HG03442 (cell line): ENCODE measurements around the gene KCNN4.
"Not testable (repeated sequence)": the region's sequence is repeated elsewhere in the genome, so short reads cannot be mapped to it uniquely, and the experiment has no call there.

Experiments
- ATAC-seq: cut with Tn5 transposase; IDR thresholded peaks from one replicate; pipeline ENCODE4 v1.9.1; 2021; ENCODE audit warnings: mild to moderate bottlenecking, moderate library complexity; ENCODE audit not compliant: unreplicated experiment

Gene KCNN4

DNA sequence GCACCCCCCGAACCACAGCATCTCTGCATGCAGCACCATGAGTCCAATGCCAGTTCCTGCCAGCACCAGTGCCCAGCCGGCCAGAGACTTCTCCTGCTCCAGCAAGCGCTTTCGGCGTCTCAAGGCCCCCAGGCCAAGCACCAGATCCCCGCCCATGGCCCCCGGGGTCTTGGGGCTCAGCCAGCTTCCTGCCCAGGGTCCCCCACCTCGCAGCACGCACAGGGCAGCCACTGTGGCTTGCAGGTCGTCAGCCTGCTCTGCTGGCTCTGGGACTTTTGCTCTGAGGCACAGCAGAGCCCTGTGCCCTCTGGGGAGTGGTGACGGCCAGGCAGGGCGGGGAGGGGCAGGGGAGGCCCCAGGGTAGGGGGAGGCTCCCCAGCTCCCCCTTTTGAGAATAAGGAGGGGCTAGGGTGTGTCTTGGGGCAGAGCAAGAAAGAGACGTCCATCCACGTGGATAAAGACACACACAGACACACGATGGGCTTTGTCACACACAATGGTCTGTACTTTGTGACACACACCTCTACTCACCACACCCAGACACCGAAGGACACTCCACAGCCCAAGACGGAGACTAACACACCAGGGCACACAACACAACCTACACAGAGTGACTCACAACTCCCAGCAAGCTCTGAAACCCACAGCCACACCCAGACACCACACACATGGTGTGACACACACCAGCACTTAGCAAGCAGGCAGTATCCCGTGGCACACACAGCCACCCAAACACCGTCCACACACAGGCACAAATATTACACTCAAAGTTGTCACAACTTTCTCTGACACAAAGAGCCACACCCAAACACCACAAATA lies at the start of gene KCNN4:
Gene KCNN4, minus strand, starts transcription at position 268 of the 820 bp plus-strand sequence. Its CDS starts 112 bp downstream, at position 156.
- ATAC-seq = no peak

DNA sequence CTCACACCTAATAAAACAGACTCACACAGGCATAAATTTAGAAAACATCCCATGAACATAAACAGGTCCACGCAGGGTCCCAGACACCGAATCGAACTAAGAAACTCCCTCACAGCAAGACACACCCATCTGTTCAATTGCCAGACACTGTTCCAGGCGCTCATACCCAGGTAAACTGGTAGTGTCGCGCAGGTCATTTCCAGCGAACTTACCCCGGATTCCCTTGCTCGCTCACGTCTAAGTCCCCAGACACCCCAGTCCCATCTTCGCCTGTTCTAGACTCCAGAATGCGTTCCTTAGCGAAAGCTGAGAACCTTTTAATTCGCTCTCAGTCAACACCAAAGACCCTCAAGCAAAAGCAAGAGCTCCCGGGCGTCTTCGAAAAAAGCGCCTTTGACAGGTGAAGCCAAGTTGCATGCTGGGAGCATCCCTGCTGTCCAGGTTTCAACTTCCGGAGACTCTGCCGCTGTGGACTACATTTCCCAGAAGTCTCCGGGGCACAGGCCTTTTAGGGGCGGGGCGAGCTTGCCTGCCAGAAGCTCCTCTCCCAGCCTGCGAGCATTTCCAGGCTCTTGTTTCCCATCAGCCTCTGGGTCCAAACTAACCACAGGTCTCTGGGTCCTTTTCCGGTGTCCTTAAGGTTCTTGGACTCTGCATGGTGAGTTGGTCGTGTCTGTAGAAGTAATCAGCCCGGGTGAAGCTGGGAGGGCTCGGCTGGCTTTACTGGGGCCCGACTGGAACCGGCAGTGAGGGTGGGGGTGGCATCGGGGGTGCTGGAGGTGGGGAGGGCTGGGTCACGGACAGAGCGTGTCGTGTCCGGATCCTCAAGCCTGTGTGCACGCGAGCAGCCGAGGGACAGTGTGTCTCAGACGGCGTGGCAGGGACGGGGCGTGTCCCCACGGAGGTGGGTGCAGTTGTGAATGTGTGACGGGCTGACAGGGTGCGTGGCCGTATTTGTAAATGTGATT lies 46.3 kb upstream of the KCNN4 start, which contains the start of gene ZNF283:
Gene ZNF283, plus strand, starts transcription at position 535 of the 968 bp plus-strand sequence. CDS start 6,184 bp downstream, outside the sequence.
- ATAC-seq = no peak

- not testable (repeated sequence) for ATAC-seq
Observed at GRCh38 chr19:43824572-43824971, 43.8 kb upstream of the KCNN4 start.

GRCh38 chr19:43823856-43824255 lies 43.1 kb upstream of the KCNN4 start:
- ATAC-seq = not testable (repeated sequence)

- ATAC-seq = no peak
Observed at GRCh38 chr19:43820884-43821215, 40.1 kb upstream of the KCNN4 start.

GRCh38 chr19:43820098-43820883 lies 39.5 kb upstream of the KCNN4 start:
- ATAC-seq = no peak

- ATAC-seq = no peak
Observed at GRCh38 chr19:43818500-43818899, 37.7 kb upstream of the KCNN4 start.

DNA sequence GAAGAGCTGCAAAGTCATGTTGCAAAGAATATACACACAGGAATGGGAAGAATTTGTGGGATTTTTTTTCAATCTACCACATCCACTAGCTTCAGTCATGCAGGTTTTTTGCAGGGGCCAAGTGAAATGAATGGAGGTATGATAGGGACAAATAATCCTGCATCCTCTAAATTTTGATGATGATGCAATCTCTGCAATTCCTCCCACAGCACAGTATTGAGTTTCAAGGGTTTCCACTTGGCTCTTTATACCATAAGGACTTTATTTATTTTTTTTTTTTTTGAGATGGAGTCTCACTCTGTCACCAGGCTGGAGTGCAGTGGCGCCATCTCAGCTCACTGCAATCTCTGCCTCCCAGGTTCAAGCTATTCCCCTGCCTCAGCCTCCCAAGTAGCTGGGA lies 36.7 kb upstream of the KCNN4 start:
- not testable (repeated sequence) for ATAC-seq

GRCh38 chr19:43814663-43815352 lies 34.0 kb upstream of the KCNN4 start:
- ATAC-seq = no peak

DNA sequence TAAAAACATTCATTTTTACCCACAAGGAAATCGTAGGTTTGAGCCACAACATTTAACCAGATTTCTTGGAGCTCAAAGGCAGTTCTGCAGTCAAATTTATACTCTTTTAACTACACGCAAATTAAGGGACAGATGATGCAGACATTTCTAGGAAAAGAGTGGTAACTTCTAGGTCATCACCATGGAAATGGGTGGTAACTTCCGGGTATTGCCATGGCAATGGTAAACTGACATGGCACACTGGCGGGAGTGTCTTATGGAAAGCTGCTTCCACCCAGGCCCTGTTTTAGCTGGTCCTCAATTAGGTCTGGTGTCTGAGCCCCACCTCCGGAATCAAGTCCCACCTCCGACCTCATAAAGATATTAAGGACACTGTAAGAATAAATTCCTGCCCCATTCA lies 31.9 kb upstream of the KCNN4 start:
- no peak for ATAC-seq

GRCh38 chr19:43812259-43812658 lies 31.5 kb upstream of the KCNN4 start:
- ATAC-seq = no peak

- no peak for ATAC-seq
Observed at GRCh38 chr19:43811837-43812236, 31.1 kb upstream of the KCNN4 start.

DNA sequence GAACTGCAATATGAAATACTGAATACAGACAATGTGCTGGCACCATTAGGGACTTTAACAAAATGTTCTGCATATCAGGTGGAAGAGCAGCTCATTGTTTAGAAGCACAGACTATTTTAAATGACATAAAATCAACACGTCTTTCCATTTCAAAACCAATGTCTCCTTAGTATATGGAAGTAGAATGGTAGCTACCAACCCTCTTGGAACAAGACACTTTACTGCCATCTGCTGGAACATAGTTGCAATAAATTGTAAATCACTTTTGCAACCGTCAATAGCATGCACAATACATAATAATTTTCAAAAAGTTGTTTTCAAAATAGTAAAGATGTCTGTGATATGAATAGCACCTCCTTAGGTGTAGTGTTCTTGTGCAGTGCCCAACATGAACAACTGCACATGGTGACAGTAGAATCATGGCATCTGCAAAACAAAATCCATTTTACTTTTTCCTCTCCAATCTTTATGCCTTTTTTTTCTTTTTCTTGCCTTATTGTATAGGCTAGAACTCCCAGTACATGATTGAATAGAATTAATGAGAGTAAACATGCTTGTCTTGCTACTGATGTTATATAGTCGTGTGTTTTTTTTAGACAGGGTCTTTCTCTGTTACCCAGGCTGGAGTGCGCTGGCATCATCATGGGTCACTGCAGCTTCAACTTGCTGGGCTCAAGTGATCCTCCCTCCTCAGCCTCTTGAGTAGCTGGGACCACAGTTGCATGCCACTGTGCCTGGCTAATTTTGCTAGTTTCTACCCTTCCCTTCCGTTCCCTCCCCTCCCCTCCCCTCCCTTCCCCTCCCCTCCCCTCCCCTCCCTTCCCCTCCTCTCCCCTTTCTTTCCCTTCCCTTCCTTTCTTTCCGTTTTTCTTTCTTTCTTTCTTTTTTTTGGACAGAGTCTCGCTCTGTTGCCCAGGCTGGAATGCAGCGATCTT lies 29.3 kb upstream of the KCNN4 start:
- ATAC-seq = no peak

DNA sequence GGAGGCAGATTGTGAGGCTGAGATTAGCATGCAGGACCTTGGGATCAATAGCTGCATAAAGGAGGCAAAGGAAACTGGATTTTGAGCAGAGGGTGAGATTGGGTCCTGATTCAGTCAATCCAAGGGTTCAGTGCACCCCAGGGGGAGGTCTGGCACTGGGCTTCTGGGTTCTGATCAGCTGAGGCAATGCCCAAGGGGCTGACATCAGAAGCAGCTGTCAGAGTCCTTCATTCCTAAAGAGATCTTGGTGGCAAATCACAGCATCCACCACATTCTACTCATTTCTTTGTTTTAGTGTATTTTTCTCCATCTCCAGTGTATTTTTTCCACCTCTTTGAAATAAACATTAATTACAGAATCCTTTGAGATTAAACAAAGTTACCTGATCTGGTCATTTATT lies 26.9 kb upstream of the KCNN4 start:
- no peak for ATAC-seq

- ATAC-seq = no peak
Observed at GRCh38 chr19:43806848-43807247, 26.1 kb upstream of the KCNN4 start.

GRCh38 chr19:43806401-43806800 lies 25.6 kb upstream of the KCNN4 start:
- ATAC-seq = not testable (repeated sequence)

- no peak for ATAC-seq
Observed at GRCh38 chr19:43804432-43804831, 23.7 kb upstream of the KCNN4 start.

DNA sequence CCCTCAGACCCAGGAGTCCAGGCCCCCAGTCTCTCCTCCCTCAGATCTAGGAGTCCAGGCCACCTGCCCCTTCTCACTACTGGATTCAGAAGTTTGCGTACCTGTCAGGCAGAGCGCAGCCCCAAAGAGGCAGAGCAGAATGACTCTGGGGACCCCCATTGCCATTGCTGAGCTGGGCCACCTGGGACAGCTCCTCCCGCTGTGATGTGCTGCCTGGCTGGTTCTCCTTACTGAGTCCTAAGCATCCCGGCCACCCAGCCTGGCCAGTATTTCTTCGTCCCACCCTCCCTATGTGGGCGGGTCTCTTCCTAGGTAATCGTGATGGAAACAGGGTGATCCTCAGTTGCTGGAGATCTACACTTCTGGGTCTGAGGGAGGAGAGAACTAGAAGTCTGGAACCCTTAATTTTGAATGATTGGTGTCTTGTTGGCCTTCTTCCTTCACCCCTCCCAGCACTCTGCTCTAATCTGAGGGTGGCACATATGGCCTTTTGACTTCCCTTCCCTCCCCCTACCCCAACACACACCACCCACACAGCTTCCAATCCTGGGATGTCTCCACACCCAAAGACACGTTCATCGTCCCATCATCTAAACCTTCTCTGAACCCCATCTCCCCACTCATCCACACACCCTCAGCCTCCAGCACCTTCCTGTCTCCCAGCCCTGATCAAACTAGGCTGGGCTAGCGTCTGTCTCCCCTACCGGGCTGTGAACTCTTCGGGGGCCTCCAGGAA lies 21.6 kb upstream of the KCNN4 start, which contains the start of gene LYPD5:
Gene LYPD5, minus strand, starts transcription at position 232 of the 736 bp plus-strand sequence. Its CDS starts 67 bp downstream, at position 165.
- no peak for ATAC-seq
